22Rv1 (cell line): Measurements from ENCODE around the gene CBS.
"Not testable (repeated sequence)": the region's sequence is repeated elsewhere in the genome, so short reads cannot be mapped to it uniquely, and the experiment has no call there.

Experiments
- ZFX ChIP-seq: fragments of 450-650 bp; IDR thresholded peaks from 2 replicates; pipeline ENCODE4 v1.6.1; 2017; ENCODE audit warnings: antibody characterized with exemption, borderline replicate concordance
- TF ChIP-seq, protein P1 (sequence below): fragments of 450-650 bp; IDR thresholded peaks from 2 replicates; pipeline ENCODE4 v1.5.1; 2017; ENCODE audit warnings: mild to moderate bottlenecking

GRCh38 chr21:43090947-43091346 lies 15.3 kb upstream of the CBS start:
- TF ChIP-seq, protein P1, sequence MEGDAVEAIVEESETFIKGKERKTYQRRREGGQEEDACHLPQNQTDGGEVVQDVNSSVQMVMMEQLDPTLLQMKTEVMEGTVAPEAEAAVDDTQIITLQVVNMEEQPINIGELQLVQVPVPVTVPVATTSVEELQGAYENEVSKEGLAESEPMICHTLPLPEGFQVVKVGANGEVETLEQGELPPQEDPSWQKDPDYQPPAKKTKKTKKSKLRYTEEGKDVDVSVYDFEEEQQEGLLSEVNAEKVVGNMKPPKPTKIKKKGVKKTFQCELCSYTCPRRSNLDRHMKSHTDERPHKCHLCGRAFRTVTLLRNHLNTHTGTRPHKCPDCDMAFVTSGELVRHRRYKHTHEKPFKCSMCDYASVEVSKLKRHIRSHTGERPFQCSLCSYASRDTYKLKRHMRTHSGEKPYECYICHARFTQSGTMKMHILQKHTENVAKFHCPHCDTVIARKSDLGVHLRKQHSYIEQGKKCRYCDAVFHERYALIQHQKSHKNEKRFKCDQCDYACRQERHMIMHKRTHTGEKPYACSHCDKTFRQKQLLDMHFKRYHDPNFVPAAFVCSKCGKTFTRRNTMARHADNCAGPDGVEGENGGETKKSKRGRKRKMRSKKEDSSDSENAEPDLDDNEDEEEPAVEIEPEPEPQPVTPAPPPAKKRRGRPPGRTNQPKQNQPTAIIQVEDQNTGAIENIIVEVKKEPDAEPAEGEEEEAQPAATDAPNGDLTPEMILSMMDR: not testable (repeated sequence)
- TF ChIP-seq ZFX: not testable (repeated sequence)
